PC-9 (cell line): ENCODE data around the gene TBC1D9B.

Experiments used
- CTCF ChIP-seq: fragments of 200-600 bp; sonication (generic); conservative IDR thresholded peaks from 2 replicates; pipeline ENCODE4 v1.6.1; 2017; ENCODE audit warnings: mixed run types, antibody characterized with exemption, mild to moderate bottlenecking, moderate library complexity
- EZH2 ChIP-seq: fragments of 200-600 bp; sonication (generic); IDR thresholded peaks from 2 replicates; pipeline ENCODE4 v1.8.0; 2017; ENCODE audit warnings: antibody characterized with exemption, low read depth

GRCh38 chr5:179868541-179868940 lies 39.2 kb downstream of the TBC1D9B start:
- no peak for TF ChIP-seq CTCF
- no peak for TF ChIP-seq EZH2
